Left ventricle myocardium inferior (tissue), 1 donor: ENCODE results near the gene CCND1. TPM values are rescaled to one million over a fixed set of nuclear protein-coding genes. Genes with fewer than 3 reads are reported as not detected.
A peak's percentile ranks its signal among the peaks of the same experiment; 100 is the strongest.

Source experiments
- DNase-seq: peaks from one replicate; pipeline ENCODE4 v3.0.0-alpha.2; 2020
- H3K27ac ChIP-seq: fragments of 200-600 bp; replicated peaks from 2 replicates; pipeline ENCODE4 v1.8.0; 2021
- H3K27me3 ChIP-seq: fragments of 200-600 bp; 2 replicates; pipeline ENCODE4 v1.8.0; 2021; ENCODE audit warnings: low read depth
- H3K36me3 ChIP-seq: fragments of 200-600 bp; 2 replicates; pipeline ENCODE4 v1.8.0; 2021
- H3K4me1 ChIP-seq: fragments of 200-600 bp; 2 replicates; pipeline ENCODE4 v1.8.0; 2021
- H3K4me3 ChIP-seq: fragments of 200-600 bp; 2 replicates; pipeline ENCODE4 v1.8.0; 2021; ENCODE audit warnings: mild to moderate bottlenecking, moderate library complexity
- H3K9me3 ChIP-seq: fragments of 200-600 bp; replicated peaks from 2 replicates; pipeline ENCODE4 v1.8.0; 2021
- CTCF ChIP-seq: fragments of 200-600 bp; IDR thresholded peaks from 2 replicates; pipeline ENCODE4 v1.8.0; 2021; ENCODE audit warnings: antibody characterized with exemption, mild to moderate bottlenecking, borderline replicate concordance
- intact Hi-C: fragments of 100-400 bp; cut with micrococcal nuclease; formaldehyde crosslinking; loops from one replicate; pipeline ENCODE4 v1.11.0; 2022
- total RNA-seq: library from RNA; stranded (reverse); fragmentation: NEBNext Ultra II Directional; extraction: Animal tissue kit (Norgen Biotek cat#: 25700); gene quantifications from one replicate; pipeline ENCODE4 v1.2.1, GENCODE V29; 2021
- donor health status: DM: no; HTN: yes; CAD: no; lungs with severe emphysema.

Gene CCND1
- total RNA-seq, 1 donor from 2014 or later, result 160 TPM

GRCh38 chr11:69642913-69643632, 2.1 kb downstream of the CCND1 start:
- intact Hi-C loops, result loop anchor here (5.0 kb wide), 1 partner anchor 351 kb away; the partner anchor contains the start of gene MYEOV
- peaks cover 25% of the 10 kb centered on the region for H3K36me3 ChIP-seq
- H3K4me1 ChIP-seq, result peaks cover 97% of the 10 kb centered on the region
- TF ChIP-seq CTCF, result peak; percentile 94
- H3K9me3 ChIP-seq, result no peaks in the 10 kb centered on the region
- DNase-seq, result peak; percentile 82
- H3K27ac ChIP-seq, result peak overlapping the region; percentile 99
- peak overlapping the region; percentile 96 for H3K4me3 ChIP-seq
- peaks cover 3% of the 10 kb centered on the region for H3K27me3 ChIP-seq

- peak; percentile 45 for TF ChIP-seq CTCF
- H3K27me3 ChIP-seq, result no peaks in the 10 kb centered on the region
- DNase-seq, result no peak
- H3K9me3 ChIP-seq, result no peaks in the 10 kb centered on the region
- H3K4me1 ChIP-seq, result peaks cover 97% of the 10 kb centered on the region
- peak overlapping the region; percentile 96 for H3K4me3 ChIP-seq
- peak overlapping the region; percentile 99 for H3K27ac ChIP-seq
- peaks cover 30% of the 10 kb centered on the region for H3K36me3 ChIP-seq
- intact Hi-C loops, result loop anchor here (5.0 kb wide), 1 partner anchor 351 kb away; the partner anchor contains the start of gene MYEOV
Observed at GRCh38 chr11:69643646-69644045, 2.7 kb downstream of the CCND1 start.

- peak overlapping the region; percentile 99 for H3K27ac ChIP-seq
- intact Hi-C loops, result loop anchor here (5.0 kb wide), 1 partner anchor 352 kb away; the partner anchor contains the start of gene MYEOV
- H3K9me3 ChIP-seq, result no peaks in the 10 kb centered on the region
- no peaks in the 10 kb centered on the region for H3K27me3 ChIP-seq
- H3K36me3 ChIP-seq, result peaks cover 37% of the 10 kb centered on the region
- H3K4me3 ChIP-seq, result peak overlapping the region; percentile 96
- H3K4me1 ChIP-seq, result peaks cover 97% of the 10 kb centered on the region
- peak; percentile 63 for TF ChIP-seq CTCF
- peak; percentile 82 for DNase-seq
Observed at GRCh38 chr11:69644071-69644961, 3.4 kb downstream of the CCND1 start.

GRCh38 chr11:69644962-69645675, 4.2 kb downstream of the CCND1 start:
- peak overlapping the region; percentile 96 for H3K4me3 ChIP-seq
- H3K27ac ChIP-seq, result peak overlapping the region; percentile 99
- no peaks in the 10 kb centered on the region for H3K27me3 ChIP-seq
- H3K4me1 ChIP-seq, result peaks cover 97% of the 10 kb centered on the region
- H3K9me3 ChIP-seq, result no peaks in the 10 kb centered on the region
- DNase-seq, result no peak
- H3K36me3 ChIP-seq, result peaks cover 45% of the 10 kb centered on the region
- intact Hi-C loops, result loop anchor here (5.0 kb wide), 2 partner anchors 353 to 543 kb away; partner anchors contain the start of gene MYEOV
- no peak for TF ChIP-seq CTCF
